ENCODE results near the gene BSN. TPM values are rescaled to one million over a fixed set of nuclear protein-coding genes. Genes with fewer than 3 reads are reported as not detected.

Gene BSN
- total RNA-seq, 2 experiments from 2014 or later, result 0.03 to 0.27 TPM

- intact Hi-C loops (cut with micrococcal nuclease; ENCODE audit: unreplicated experiment), result no loop called here
- Histone ChIP-seq H3K4me1 (ENCODE audit: insufficient read depth, low read length, poor library complexity, severe bottlenecking) (no peaks in the 10 kb centered on the region), H3K79me2 (ENCODE audit: insufficient read depth, low read depth, low read length) (no peaks in the 10 kb centered on the region), H2AFZ (ENCODE audit: low read length) (no peak overlapping the region), H3K4me3 (ENCODE audit: low read depth, low read length, poor library complexity, severe bottlenecking) (no peak overlapping the region), H3K27ac (ENCODE audit: low read depth, low read length, poor library complexity, severe bottlenecking) (no peak overlapping the region), H4K20me1 (ENCODE audit: insufficient read depth, low read length) (no peaks in the 10 kb centered on the region), H3K4me2 (ENCODE audit: low read length) (no peak overlapping the region), H3K9me2 (ENCODE audit: insufficient read depth, low read length) (no peaks in the 10 kb centered on the region), H3K36me3 (ENCODE audit: insufficient read depth, low read length) (no peaks in the 10 kb centered on the region), H3K9me3 (ENCODE audit: low read length) (no peaks in the 10 kb centered on the region)
- no peak for DNase-seq (ENCODE audit: low spot score)
- ChIA-PET CTCF (ENCODE audit: unreplicated experiment) (no interaction called here), POLR2A (interaction anchor here (0.6 to 1.0 kb wide), 3 partner anchors 91 to 553 kb away, joined by 3 to 4 read pairs (median 4); no protein-coding TSS in a partner anchor)
- BruUV-seq (replicated peaks), result no TSS peak
- TF ChIP-seq EZH2phosphoT487 (IDR thresholded peaks at IDR 0.05; ENCODE audit: borderline replicate concordance, low read depth, low read length) (no peak), CTCF (conservative IDR thresholded peaks at IDR 0.05; ENCODE audit: low read length) (no peak)
These were observed 64.1 kb downstream of the BSN start for GRCh38 chr3:49618412-49618811.

GRCh38 chr3:49619649-49620048 is 65.4 kb downstream of the BSN start:
- ChIA-PET POLR2A (no interaction called here), CTCF (ENCODE audit: unreplicated experiment) (no interaction called here)
- Histone ChIP-seq H2AFZ (ENCODE audit: low read length) (no peak overlapping the region), H3K4me2 (ENCODE audit: low read length) (no peak overlapping the region), H3K4me1 (ENCODE audit: insufficient read depth, low read length, poor library complexity, severe bottlenecking) (no peaks in the 10 kb centered on the region), H3K36me3 (ENCODE audit: insufficient read depth, low read length) (no peaks in the 10 kb centered on the region), H3K4me3 (ENCODE audit: low read depth, low read length, poor library complexity, severe bottlenecking) (no peak overlapping the region), H3K9me2 (ENCODE audit: insufficient read depth, low read length) (no peaks in the 10 kb centered on the region), H3K27ac (ENCODE audit: low read depth, low read length, poor library complexity, severe bottlenecking) (no peak overlapping the region), H4K20me1 (ENCODE audit: insufficient read depth, low read length) (no peaks in the 10 kb centered on the region), H3K79me2 (ENCODE audit: insufficient read depth, low read depth, low read length) (no peaks in the 10 kb centered on the region), H3K9me3 (ENCODE audit: low read length) (no peaks in the 10 kb centered on the region)
- no peak for TF ChIP-seq EZH2phosphoT487 (IDR thresholded peaks at IDR 0.05; ENCODE audit: borderline replicate concordance, low read depth, low read length)
- TF ChIP-seq CTCF (conservative IDR thresholded peaks at IDR 0.05; ENCODE audit: low read length), result no peak
- BruUV-seq (replicated peaks), result no TSS peak
- intact Hi-C loops (cut with micrococcal nuclease; ENCODE audit: unreplicated experiment), result no loop called here
- DNase-seq (ENCODE audit: low spot score), result no peak

- ChIA-PET POLR2A (no interaction called here), CTCF (ENCODE audit: unreplicated experiment) (no interaction called here)
- Histone ChIP-seq H3K9me3 (ENCODE audit: low read length) (no peaks in the 10 kb centered on the region), H3K4me3 (ENCODE audit: low read depth, low read length, poor library complexity, severe bottlenecking) (no peak overlapping the region), H3K36me3 (ENCODE audit: insufficient read depth, low read length) (no peaks in the 10 kb centered on the region), H3K27ac (ENCODE audit: low read depth, low read length, poor library complexity, severe bottlenecking) (no peak overlapping the region), H3K4me1 (ENCODE audit: insufficient read depth, low read length, poor library complexity, severe bottlenecking) (no peaks in the 10 kb centered on the region), H3K79me2 (ENCODE audit: insufficient read depth, low read depth, low read length) (no peaks in the 10 kb centered on the region), H3K9me2 (ENCODE audit: insufficient read depth, low read length) (no peaks in the 10 kb centered on the region), H4K20me1 (ENCODE audit: insufficient read depth, low read length) (no peaks in the 10 kb centered on the region), H3K4me2 (ENCODE audit: low read length) (no peak overlapping the region), H2AFZ (ENCODE audit: low read length) (no peak overlapping the region)
- TF ChIP-seq CTCF (conservative IDR thresholded peaks at IDR 0.05; ENCODE audit: low read length) (no peak), EZH2phosphoT487 (IDR thresholded peaks at IDR 0.05; ENCODE audit: borderline replicate concordance, low read depth, low read length) (no peak)
- DNase-seq (ENCODE audit: low spot score), result no peak
- no TSS peak for BruUV-seq (replicated peaks)
- intact Hi-C loops (cut with micrococcal nuclease; ENCODE audit: unreplicated experiment), result no loop called here
These were observed 66.5 kb downstream of the BSN start for GRCh38 chr3:49620728-49621127.

Data from OCI-LY7 (cell line).